Retinal pigment epithelial cell (primary cell): ENCODE measurements around the gene PPTC7.
"Not testable (repeated sequence)": the region's sequence is repeated elsewhere in the genome, so short reads cannot be mapped to it uniquely, and the experiment has no call there.

Experiments
- DNase-seq: peaks from one replicate; pipeline ENCODE4 v3.0.0-alpha.2; 2010; ENCODE audit warnings: low read depth
- H3K4me3 ChIP-seq: 2 replicates; pipeline ENCODE4 v1.5.1; 2011; ENCODE audit warnings: mild to moderate bottlenecking, low read length, control low read depth, moderate library complexity
- TF ChIP-seq, protein P1 (sequence below): conservative IDR thresholded peaks from 2 replicates; pipeline ENCODE4 v1.5.1; 2011; ENCODE audit warnings: low read depth, low read length, control low read depth, inconsistent platforms

Gene PPTC7

DNA sequence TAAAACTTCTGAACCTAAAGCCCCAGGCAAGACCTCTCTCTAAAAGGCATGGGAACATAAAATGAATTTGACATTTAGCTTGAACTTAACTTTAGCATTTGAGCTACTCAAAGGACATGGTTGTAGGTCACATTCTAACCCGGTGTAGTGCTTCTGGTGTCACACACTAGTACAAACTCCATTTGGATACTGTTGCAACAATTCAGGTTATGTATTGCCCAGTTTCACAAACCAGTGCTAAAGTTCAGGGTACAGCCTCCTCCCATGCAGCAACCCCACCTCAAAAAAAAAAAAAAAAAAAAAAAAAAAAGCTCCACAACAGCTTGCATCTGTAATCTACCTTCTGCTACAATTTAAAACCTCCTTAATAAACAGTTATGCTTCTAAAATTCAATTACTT is 7.8 kb downstream of the PPTC7 start:
- DNase-seq = no peak
- TF ChIP-seq, protein P1, sequence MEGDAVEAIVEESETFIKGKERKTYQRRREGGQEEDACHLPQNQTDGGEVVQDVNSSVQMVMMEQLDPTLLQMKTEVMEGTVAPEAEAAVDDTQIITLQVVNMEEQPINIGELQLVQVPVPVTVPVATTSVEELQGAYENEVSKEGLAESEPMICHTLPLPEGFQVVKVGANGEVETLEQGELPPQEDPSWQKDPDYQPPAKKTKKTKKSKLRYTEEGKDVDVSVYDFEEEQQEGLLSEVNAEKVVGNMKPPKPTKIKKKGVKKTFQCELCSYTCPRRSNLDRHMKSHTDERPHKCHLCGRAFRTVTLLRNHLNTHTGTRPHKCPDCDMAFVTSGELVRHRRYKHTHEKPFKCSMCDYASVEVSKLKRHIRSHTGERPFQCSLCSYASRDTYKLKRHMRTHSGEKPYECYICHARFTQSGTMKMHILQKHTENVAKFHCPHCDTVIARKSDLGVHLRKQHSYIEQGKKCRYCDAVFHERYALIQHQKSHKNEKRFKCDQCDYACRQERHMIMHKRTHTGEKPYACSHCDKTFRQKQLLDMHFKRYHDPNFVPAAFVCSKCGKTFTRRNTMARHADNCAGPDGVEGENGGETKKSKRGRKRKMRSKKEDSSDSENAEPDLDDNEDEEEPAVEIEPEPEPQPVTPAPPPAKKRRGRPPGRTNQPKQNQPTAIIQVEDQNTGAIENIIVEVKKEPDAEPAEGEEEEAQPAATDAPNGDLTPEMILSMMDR = no peak
- no peak overlapping the region for H3K4me3 ChIP-seq

DNA sequence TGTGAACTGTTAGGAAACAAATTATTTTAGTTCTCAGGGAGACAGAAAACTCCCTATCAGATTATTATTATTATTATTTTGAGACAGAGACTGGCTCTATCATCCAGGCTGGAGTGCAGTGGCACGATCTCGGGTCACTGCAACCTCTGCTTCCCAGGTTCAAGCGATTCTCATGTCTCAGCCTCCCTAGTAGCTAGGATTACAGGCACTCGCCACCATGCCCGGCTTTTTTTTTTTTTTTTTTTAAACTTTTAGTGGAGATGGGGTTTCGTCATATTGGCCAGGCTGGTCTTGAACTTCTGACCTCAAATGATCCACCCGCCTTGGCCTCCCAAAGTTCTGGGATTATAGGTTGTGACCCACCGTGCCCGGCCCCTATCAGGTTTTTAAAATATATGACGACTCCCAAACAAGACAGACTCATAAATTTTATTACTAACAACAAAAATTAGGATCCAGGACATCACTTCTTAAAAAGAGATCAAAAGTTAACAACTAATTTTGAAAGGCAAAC is 8.3 kb downstream of the PPTC7 start:
- H3K4me3 ChIP-seq, DNase-seq: not testable (repeated sequence)

DNA sequence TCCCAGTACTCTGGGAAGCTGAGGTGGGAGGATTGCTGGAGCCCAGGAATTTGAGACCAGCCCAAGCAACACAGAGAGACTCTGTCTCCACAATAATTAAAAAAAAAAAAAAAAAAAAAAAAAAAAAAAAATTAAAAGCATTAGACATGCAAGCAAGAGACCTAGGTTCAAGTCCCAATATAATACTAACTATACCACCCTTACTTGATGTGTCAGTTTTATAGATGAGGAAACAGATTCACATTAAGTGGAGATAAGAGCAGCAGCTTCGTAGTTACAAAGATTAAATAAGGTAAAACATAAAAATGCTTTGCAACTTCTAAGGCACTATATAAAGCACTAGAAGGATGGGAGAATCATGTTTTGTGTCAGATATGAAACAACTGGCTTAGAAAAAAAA is 9.1 kb downstream of the PPTC7 start:
- TF ChIP-seq, protein P1 = no peak

DNA sequence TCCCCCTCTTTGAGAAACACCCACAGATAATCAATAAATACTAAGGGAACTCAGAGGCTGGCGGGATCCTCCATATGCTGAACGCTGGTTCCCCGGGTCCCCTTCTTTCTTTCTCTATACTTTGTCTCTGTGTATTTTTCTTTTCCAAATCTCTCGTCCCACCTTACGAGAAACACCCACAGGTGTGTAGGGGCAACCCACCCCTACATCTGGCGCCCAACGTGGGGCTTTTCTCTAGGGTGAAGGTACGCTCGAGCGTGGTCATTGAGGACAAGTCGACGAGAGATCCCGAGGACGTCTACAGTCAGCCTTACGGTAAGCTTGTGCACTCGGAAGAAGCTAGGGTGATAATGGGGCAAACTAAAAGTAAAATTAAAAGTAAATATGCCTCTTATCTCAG is 12.3 kb downstream of the PPTC7 start:
- not testable (repeated sequence) for H3K4me3 ChIP-seq, DNase-seq

More for the DNA sequence above, 9.1 kb downstream of the PPTC7 start:
- H3K4me3 ChIP-seq = no peak overlapping the region
- DNase-seq = no peak

DNA sequence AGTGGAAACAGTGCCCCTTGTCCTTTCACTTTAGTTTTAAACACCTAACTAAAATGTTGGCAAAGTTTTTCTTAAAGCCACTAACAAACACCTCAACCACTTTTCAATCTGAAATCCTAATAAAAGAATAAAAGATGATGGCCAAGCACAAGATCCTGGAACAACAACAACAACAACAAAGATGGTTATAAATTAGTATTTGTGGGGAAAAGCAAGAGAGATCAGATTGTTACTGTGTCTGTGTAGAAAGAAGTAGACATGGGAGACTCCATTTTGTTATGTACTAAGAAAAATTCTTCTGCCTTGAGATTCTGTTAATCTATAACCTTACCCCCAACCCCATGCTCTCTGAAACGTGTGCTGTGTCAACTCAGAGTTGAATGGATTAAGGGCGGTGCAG is 13.3 kb downstream of the PPTC7 start:
- DNase-seq, H3K4me3 ChIP-seq: not testable (repeated sequence)

DNA sequence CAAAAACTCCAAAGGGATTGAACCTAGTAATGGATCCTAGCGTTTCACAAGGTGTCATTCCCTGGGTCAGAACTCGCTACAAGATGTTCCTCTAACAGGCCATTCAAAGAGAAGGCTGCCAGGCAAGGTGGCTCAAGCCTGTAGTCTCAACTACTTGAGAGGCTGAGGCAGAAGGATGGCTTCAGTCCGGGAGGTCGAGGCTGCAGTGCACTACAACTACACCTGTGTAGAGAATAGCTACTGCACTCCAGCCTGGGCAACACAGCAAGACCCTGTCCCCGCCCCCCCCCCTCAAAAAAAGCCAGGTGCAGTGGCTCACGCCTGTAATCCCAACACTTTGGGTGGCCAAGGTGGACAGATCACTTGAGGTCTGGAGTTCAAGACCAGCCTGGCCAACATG is 14.4 kb downstream of the PPTC7 start:
- no peak for DNase-seq
- TF ChIP-seq, protein P1 = no peak
- H3K4me3 ChIP-seq = no peak overlapping the region

DNA sequence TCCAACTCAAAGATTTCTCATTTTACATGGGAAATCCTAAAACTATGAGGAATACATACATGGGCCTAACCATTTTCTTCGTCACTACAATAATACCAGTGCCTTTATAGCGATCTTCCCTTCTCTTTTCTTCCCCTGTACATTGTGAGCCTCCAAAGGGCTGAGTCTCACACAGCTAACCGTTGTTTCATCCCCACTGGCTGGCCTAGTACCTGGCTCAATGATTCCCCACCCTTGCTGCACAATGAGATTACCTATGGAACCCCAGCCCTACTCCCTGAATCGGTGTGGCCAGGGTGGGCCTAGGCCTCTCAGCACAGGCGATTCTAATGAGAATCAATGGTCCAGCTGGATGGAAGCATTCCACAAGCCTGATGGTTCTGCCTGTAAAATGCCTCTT is 16.1 kb downstream of the PPTC7 start:
- H3K4me3 ChIP-seq = no peak overlapping the region
- no peak for DNase-seq
- TF ChIP-seq, protein P1 = no peak

DNA sequence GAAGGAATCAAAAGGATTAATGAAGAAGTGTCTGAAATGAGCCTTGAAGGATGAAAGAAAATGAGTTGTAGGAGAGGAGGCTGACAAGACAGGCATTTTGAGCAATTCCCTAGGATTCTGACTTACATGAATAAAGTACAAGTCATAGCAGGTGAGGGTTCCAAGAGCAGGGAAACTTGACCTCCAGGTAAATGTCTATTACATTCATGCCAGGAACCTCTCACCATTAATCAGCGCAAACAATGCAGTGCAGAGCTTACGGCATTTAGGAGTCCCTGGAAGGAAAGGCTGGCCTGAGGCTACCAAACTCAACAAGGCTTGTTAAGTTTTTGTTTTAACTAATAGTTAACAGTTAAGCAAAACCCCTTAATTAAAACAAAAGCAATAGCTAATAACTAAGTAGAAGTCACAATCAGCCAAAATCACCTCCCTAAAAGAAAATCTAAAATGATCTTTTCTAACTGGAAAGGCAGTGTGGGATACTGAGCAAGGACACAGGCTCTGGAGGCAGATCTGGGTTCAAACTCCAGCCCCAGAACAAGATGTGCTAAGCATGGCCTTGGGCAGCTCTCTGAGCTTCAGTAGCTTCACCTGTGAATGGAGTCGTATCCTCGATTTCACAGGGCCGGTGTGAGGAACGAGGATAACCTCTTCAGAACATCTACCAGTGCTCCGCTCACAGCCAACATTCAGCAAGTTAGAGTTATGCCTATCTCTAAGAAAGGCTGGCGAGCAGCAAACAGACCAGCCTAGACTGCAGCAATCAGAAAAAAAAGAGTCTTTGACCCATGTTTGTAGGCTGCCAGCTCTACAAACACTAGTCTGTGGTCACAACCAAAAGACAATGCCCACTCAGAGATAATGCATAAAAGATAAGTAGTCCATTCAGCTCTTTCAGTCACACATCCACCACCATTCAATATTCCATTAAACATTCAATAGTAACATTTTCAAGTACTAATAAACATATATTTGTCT is 16.9 kb downstream of the PPTC7 start:
- TF ChIP-seq, protein P1 = no peak
- H3K4me3 ChIP-seq = no peak overlapping the region
- DNase-seq = no peak
